Astrocyte (in vitro differentiated cells and primary cell): Measurements from ENCODE around the gene L3MBTL4. TPM values are rescaled to one million over a fixed set of nuclear protein-coding genes. Genes with fewer than 3 reads are reported as not detected.

Source experiments
- DNase-seq: peaks from one replicate; pipeline ENCODE4 v3.0.0-alpha.2; 2010; ENCODE audit warnings: low read depth
- FAIRE-seq: peaks from 2 replicates; lab custom pipeline; 2011; peaks lifted over from hg19 to GRCh38; lab: Jason Lieb, UNC
- H2AFZ ChIP-seq: 2 replicates; pipeline ENCODE4 v1.6.0; 2012; ENCODE audit warnings: low read depth, low read length, inconsistent platforms
- H3K27ac ChIP-seq: 2 replicates; pipeline ENCODE4 v1.5.1; 2011; ENCODE audit warnings: low read depth, low read length, inconsistent platforms
- H3K27me3 ChIP-seq: 2 replicates; pipeline ENCODE4 v1.6.0; 2011; ENCODE audit warnings: low read length, inconsistent platforms; ENCODE audit not compliant: insufficient read depth
- H3K36me3 ChIP-seq: 2 replicates; pipeline ENCODE4 v1.5.1; 2011; ENCODE audit warnings: low read length, inconsistent platforms; ENCODE audit not compliant: insufficient read depth
- H3K4me1 ChIP-seq: 2 replicates; pipeline ENCODE4 v1.5.1; 2011; ENCODE audit warnings: low read length, inconsistent platforms; ENCODE audit not compliant: insufficient read depth
- H3K4me2 ChIP-seq: 2 replicates; pipeline ENCODE4 v1.6.0; 2012; ENCODE audit warnings: low read length, inconsistent platforms
- H3K4me3 ChIP-seq: 2 replicates; pipeline ENCODE4 v1.5.1; 2011; ENCODE audit warnings: low read depth, mild to moderate bottlenecking, low read length, inconsistent platforms; ENCODE audit not compliant: insufficient read depth
- H3K79me2 ChIP-seq: 2 replicates; pipeline ENCODE4 v1.6.0; 2012; ENCODE audit warnings: mild to moderate bottlenecking, low read length, inconsistent platforms; ENCODE audit not compliant: insufficient read depth
- H3K9ac ChIP-seq: 2 replicates; pipeline ENCODE4 v1.6.0; 2012; ENCODE audit warnings: mild to moderate bottlenecking, low read length, inconsistent platforms
- H3K9me3 ChIP-seq: 2 replicates; pipeline ENCODE4 v1.5.1; 2012; ENCODE audit warnings: low read depth, mild to moderate bottlenecking, low read length, inconsistent platforms; ENCODE audit not compliant: insufficient read depth
- H4K20me1 ChIP-seq: 2 replicates; pipeline ENCODE4 v1.6.0; 2012; ENCODE audit warnings: low read length, inconsistent platforms; ENCODE audit not compliant: insufficient read depth
- H3K27ac Mint-ChIP-seq: one replicate; pipeline ENCODE4 v1.8.0; 2021; ENCODE audit warnings: mild to moderate bottlenecking, mixed read lengths; ENCODE audit not compliant: unreplicated experiment
- H3K27me3 Mint-ChIP-seq: one replicate; pipeline ENCODE4 v1.8.0; 2021; ENCODE audit warnings: low read depth, mixed read lengths; ENCODE audit not compliant: unreplicated experiment
- H3K36me3 Mint-ChIP-seq: one replicate; pipeline ENCODE4 v1.8.0; 2021; ENCODE audit warnings: low read depth, mixed read lengths; ENCODE audit not compliant: unreplicated experiment
- H3K4me1 Mint-ChIP-seq: one replicate; pipeline ENCODE4 v1.8.0; 2021; ENCODE audit warnings: low read depth, mixed read lengths; ENCODE audit not compliant: unreplicated experiment
- H3K4me3 Mint-ChIP-seq: one replicate; pipeline ENCODE4 v1.8.0; 2021; ENCODE audit warnings: mild to moderate bottlenecking, moderate library complexity, mixed read lengths; ENCODE audit not compliant: unreplicated experiment
- H3K9me3 Mint-ChIP-seq: one replicate; pipeline ENCODE4 v1.8.0; 2021; ENCODE audit warnings: mild to moderate bottlenecking, mixed read lengths; ENCODE audit not compliant: unreplicated experiment
- EZH2 ChIP-seq: IDR thresholded peaks from 2 replicates; pipeline ENCODE4 v1.6.1; 2012; ENCODE audit warnings: mild to moderate bottlenecking, low read length, inconsistent platforms; ENCODE audit not compliant: insufficient read depth
- total RNA-seq: library from RNA; stranded (reverse); gene quantifications from 2 replicates; pipeline ENCODE4 v1.2.1, GENCODE V29; 2021
- TF ChIP-seq, protein P1 (sequence below): IDR thresholded peaks from 2 replicates; pipeline ENCODE4 v1.5.1; 2011; ENCODE audit warnings: low read depth, mild to moderate bottlenecking, inconsistent platforms, low read length, moderate library complexity; ENCODE audit not compliant: insufficient read depth

L3MBTL4 gene
- total RNA-seq, 1 donor from 2014 or later = 0.52 TPM

DNA sequence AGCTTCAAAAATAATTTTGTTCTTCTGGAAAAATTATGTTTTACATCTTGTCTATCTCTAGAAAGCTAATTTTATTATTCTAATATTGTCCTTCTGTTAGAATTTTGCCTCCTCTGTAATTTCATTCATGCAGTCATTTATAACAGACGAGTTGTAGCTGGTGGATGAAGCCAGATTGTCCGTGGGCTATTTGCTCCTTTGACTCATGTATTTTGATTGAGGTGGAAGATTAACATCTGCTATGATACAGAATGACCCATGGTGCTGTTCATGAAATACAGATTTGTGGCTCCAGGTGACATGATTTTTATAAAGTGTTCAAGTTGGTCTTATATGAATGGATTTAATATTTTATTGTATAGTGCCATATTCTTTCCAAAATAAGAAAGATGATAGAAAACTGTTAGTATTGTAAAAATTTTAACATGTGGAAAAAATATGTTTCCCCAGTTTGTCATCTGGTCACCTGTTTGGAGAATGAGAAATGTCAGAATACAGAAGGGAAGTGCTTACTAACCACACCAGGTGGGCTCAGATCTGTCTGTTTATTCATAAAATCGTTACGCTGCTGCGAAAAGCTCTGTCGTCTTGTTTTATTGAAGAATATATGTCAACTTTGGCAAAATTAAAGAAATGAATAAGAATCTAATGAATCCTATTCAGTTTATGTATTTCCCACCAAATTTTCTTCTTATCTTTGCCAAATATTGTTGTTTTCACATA lies 20.4 kb upstream of the L3MBTL4 start:
- no peak overlapping the region for H3K4me3 ChIP-seq
- H4K20me1 ChIP-seq = no peaks in the 10 kb centered on the region
- Mint-ChIP-seq H3K27ac (no peak overlapping the region), H3K4me3 (no peak overlapping the region), H3K9me3 (no peaks in the 10 kb centered on the region), H3K27me3 (peaks cover 6% of the 10 kb centered on the region), H3K4me1 (no peaks in the 10 kb centered on the region), H3K36me3 (no peaks in the 10 kb centered on the region)
- H3K79me2 ChIP-seq = no peaks in the 10 kb centered on the region
- no peak overlapping the region for H2AFZ ChIP-seq
- H3K27me3 ChIP-seq = no peaks in the 10 kb centered on the region
- no peak for TF ChIP-seq EZH2
- TF ChIP-seq, protein P1, sequence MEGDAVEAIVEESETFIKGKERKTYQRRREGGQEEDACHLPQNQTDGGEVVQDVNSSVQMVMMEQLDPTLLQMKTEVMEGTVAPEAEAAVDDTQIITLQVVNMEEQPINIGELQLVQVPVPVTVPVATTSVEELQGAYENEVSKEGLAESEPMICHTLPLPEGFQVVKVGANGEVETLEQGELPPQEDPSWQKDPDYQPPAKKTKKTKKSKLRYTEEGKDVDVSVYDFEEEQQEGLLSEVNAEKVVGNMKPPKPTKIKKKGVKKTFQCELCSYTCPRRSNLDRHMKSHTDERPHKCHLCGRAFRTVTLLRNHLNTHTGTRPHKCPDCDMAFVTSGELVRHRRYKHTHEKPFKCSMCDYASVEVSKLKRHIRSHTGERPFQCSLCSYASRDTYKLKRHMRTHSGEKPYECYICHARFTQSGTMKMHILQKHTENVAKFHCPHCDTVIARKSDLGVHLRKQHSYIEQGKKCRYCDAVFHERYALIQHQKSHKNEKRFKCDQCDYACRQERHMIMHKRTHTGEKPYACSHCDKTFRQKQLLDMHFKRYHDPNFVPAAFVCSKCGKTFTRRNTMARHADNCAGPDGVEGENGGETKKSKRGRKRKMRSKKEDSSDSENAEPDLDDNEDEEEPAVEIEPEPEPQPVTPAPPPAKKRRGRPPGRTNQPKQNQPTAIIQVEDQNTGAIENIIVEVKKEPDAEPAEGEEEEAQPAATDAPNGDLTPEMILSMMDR = no peak
- no peaks in the 10 kb centered on the region for H3K9me3 ChIP-seq
- DNase-seq (no peak), FAIRE-seq (no peak)
- H3K36me3 ChIP-seq = no peaks in the 10 kb centered on the region
- H3K9ac ChIP-seq = no peak overlapping the region
- H3K4me1 ChIP-seq = no peaks in the 10 kb centered on the region
- no peak overlapping the region for H3K27ac ChIP-seq
- no peak overlapping the region for H3K4me2 ChIP-seq

DNA sequence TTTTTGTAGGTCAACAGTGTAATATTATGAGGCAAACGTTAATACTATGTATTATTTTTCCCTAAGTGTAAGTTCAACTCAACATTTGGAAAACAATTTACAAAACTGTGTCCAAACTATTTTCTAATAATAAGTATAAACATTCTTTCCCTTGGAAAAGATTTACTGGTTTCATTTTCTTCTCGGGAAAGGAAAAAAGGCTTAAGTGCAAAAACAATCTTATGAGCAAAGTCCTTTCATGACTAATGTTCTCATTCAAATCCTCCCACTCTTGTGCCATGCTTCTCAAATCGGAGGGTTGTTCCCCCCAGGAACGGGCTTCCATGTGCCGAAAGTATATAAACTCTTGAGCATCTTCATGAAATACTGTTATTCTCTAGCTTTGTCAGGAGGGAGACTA lies 19.8 kb upstream of the L3MBTL4 start:
- no peak overlapping the region for H3K4me3 ChIP-seq
- no peak overlapping the region for H3K4me3 Mint-ChIP-seq
- FAIRE-seq = no peak
- DNase-seq = no peak
- no peaks in the 10 kb centered on the region for H3K36me3 Mint-ChIP-seq
- no peaks in the 10 kb centered on the region for H3K36me3 ChIP-seq
- H3K9me3 Mint-ChIP-seq = no peaks in the 10 kb centered on the region
- no peaks in the 10 kb centered on the region for H3K4me1 Mint-ChIP-seq
- no peaks in the 10 kb centered on the region for H3K27me3 ChIP-seq
- H3K9me3 ChIP-seq = no peaks in the 10 kb centered on the region
- H4K20me1 ChIP-seq = no peaks in the 10 kb centered on the region
- no peak overlapping the region for H3K4me2 ChIP-seq
- no peak overlapping the region for H3K9ac ChIP-seq
- no peaks in the 10 kb centered on the region for H3K79me2 ChIP-seq
- TF ChIP-seq, protein P1 = no peak
- TF ChIP-seq EZH2 = no peak
- peaks cover 6% of the 10 kb centered on the region for H3K27me3 Mint-ChIP-seq
- no peak overlapping the region for H2AFZ ChIP-seq
- H3K27ac ChIP-seq = no peak overlapping the region
- no peaks in the 10 kb centered on the region for H3K4me1 ChIP-seq
- H3K27ac Mint-ChIP-seq = no peak overlapping the region

GRCh38 chr18:6431659-6432318 lies 17.1 kb upstream of the L3MBTL4 start:
- Histone ChIP-seq H3K27ac (no peak overlapping the region), H2AFZ (no peak overlapping the region), H4K20me1 (no peaks in the 10 kb centered on the region), H3K36me3 (no peaks in the 10 kb centered on the region), H3K9ac (no peak overlapping the region), H3K4me2 (no peak overlapping the region), H3K4me3 (no peak overlapping the region), H3K4me1 (no peaks in the 10 kb centered on the region), H3K79me2 (no peaks in the 10 kb centered on the region), H3K27me3 (no peaks in the 10 kb centered on the region), H3K9me3 (no peaks in the 10 kb centered on the region)
- no peak overlapping the region for H3K4me3 Mint-ChIP-seq
- H3K27ac Mint-ChIP-seq = no peak overlapping the region
- H3K36me3 Mint-ChIP-seq = no peaks in the 10 kb centered on the region
- H3K4me1 Mint-ChIP-seq = no peaks in the 10 kb centered on the region
- no peak for DNase-seq
- peaks cover 6% of the 10 kb centered on the region for H3K27me3 Mint-ChIP-seq
- TF ChIP-seq EZH2 = no peak
- TF ChIP-seq, protein P1 = no peak
- no peak for FAIRE-seq
- H3K9me3 Mint-ChIP-seq = no peaks in the 10 kb centered on the region
